ELF-1 (cell line): Measurements from ENCODE around the gene PLET1.
A peak's percentile ranks its signal among the peaks of the same experiment; 100 is the strongest.

Experiments used
- DNase-seq: peaks from one replicate; pipeline ENCODE4 v3.0.0-alpha.2; 2016; ENCODE audit warnings: low read depth, low spot score

PLET1 gene, protein sequence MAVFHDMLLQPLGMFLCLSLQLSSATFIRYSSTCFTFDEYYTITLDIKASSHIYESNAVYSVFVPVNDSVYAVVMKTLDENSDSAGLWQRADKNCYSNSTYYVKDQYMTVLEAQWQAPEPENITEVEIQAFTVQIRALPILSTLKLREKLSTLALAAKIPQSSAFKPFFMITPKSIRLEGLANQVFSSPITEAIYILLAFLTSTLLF

DNA sequence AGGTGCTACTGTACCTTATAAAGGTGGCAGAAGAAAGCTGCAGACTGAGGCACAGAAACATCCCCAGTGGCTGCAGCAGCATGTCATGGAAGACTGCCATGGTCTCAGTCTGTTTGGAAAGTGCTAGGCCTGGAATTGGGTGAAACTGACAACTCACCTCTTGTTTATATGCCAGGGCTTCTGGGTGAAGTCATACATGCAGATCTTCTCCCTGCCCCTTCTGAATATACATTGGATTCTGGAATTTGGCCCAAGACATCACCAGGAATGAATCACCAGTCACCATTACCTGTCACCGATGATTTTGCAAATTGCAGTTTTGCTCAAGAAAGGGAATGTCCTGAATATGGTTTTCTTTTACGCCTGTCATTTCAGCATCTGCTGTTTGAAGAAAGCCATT, at the start of gene PLET1:
Gene PLET1, minus strand, starts transcription at position 371 of the 400 bp plus-strand sequence. Its CDS starts 271 bp downstream, at position 100.
- DNase-seq = no peak

DNA sequence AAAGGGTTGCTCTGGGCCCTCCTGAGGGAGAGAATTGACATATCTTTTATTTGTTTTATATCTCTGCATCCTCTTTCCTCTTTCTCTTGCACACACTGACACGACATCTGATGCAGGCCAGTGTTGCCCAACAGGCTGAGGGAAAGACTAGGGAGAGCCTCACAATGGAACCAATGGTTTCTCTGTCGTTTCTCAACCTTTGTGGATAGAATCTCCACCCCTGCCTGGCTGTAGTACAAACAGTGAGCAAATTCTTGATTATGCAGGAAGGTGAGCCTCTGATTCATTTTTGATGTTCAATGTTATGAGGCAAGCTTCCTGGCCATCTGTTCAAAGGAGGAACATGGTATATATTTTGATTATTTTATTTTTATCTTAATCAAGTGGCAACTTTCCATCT, 49.8 kb upstream of the PLET1 start:
- no peak for DNase-seq

DNA sequence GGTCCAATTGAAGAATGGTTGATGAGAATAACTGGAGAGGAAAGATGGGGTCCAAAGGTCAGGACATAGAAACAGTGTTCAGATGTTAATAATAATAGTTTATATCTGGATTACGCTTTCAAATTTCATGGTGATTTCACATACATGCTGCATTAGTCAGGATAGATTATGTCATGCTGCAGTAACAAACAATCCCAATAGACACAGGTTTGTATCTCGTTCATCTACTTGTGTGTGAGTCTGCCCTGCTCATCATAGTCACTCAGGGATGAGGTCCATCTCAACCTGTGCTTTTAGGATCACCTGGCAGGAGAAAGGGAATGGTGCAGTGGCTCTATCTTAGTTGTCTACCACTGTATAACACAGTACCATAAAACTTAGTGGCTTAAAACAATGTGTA, 48.0 kb upstream of the PLET1 start:
- no peak for DNase-seq

DNA sequence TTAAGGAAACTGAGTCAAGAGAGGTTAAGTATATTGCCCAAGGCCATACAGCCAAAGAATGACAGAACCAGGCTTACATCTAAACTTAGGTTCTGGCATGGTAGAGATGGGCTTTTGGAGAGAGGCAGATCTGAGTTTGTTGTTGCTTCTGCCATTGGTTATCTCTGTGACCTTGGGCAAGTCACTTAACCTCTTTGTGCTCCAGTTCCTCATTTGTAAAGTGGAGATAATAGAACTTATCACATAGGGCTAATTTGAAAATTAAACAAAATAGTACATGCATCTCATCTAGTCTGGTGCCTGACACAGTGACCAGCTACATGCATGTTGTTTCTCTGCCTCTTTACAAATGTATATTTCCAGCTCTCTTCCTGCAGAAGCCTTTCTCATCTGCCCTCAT, 47.0 kb upstream of the PLET1 start:
- DNase-seq = no peak

DNA sequence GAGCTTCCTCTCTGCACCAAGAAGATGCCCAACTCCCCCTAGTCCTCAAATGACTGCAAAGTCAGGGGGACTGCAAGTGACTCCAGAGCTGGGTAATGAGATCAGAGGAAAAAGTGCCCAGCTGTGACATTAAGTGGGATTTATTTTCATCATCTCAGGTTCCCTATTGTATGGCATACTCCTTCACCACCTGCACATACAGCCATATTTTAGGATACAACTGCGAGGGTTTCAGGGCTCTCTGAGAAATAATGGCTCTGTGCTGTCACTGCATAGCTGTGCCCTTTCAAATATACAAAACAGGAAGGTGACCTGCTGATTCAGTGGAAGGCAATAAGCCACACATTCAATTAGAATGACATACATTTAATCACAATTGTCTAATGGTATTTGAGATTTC, 45.6 kb upstream of the PLET1 start:
- DNase-seq = no peak

DNA sequence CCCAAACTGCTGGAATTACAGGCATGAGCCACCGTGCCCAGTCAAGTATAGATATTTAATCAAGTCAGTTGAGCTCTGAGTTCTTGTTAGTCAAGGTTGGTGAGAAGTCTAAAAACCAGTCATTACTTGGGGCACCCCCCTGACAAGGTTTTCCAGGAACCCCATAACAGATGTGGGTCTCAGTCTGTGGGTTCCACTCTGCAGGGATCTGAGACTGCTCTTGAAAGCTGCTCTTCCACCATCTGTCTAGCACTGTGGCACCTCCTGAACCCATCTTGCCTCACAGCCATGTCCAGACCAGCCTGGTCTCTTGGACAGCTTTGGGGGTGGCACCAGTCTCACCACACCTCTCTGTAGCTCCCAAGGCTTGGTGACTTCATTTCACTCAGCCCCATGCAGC, 44.3 kb upstream of the PLET1 start:
- DNase-seq = no peak

DNA sequence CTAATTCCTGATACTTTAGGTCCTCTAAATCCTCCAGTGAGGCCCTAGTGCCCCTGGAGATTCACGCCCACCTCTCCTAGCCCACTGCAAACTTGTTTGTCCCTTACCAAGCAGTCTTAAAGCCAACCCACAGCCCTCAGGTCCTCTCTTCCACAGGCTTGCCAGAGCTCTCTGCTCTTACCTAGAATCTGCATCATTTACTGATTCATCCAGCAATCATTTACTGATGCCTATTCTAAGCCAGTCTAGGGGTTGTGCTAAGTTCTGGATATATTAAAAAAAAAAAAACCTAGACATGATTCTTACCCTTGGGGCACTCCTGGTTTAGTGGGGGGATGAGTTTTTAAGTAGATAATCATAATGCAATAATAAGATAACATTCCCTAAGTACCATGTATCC, 43.0 kb upstream of the PLET1 start:
- no peak for DNase-seq

DNA sequence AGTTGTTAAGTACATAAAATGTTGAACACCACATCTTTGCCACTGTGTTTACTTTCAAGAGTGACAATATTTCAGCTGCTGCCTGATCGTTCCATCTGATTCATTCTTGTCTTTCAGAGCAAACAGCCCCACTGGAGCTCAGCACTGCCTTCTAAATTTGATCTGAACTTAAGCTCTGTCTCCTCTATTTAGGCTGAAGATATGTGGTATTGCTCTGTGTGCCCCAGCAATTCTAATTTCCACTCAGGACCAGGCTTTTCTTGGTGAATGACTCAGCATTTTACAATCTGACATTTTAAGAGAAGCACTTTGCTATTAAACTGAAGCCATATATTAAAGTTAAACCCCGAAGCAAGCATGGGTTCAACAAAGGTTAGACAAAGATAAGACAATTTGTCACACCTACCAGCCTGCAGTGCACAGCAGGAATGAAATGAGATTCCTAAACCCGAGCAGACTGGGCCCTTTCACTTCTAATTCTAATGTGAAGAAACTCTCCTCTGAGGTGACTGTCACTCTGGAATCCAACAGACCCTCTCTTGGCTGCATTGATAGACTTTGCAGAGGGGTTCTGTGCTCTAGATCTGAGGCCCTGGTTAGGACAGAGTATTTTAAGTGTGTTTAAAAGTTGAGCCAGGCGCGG, 41.7 kb upstream of the PLET1 start:
- DNase-seq = peak; percentile 34

DNA sequence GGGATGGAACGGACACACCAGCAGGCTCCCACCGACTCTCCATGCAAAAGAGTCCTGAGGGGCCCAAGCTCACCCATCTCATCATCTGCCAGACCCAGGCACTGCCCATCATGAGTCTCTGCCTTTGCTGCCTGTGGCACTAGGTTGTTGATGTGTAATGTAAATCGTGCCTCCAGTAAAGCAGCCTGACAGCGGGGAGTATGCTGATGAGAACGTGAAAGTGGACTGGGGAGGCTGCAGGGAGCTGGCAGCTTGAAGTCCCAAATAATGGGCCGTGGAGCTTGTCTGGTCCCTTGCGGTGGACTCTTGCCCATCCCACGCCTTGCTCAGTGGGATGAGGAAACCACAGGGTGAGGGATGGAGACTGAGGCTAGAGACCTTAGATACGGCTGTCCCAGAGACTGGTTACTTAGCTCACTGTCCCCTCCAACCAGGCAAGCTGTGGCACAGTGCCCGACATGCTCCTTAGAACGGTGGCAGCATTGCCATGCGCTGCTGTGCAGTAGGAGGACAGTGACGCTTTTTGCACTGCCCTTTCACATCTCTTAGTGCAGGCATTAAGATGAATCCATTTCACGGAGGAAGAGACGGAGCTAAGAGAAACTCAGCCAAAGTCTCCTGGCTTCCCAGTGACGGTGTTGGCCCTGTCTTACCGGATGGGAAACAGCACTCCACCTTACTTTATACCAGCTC, 39.6 kb upstream of the PLET1 start:
- no peak for DNase-seq

DNA sequence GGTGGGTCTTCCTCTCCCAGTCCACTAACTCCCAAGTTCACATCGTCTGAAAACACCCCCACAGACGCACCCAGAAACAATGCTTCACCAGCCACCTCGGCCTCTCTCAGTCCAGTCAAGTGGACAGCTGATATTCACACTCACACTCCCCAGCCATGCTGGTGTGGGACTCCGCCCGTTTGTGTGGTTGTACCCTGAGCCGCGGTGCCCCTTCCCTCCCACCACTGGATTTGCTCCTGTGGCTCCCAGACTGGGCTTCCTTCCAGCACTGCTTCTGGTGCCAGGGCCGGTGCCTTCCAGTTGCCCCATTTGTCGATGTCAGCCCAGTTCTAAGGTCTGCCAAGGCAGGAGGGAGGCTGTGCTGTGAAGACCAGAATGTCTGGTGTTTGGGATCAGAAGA, 37.9 kb upstream of the PLET1 start:
- no peak for DNase-seq

DNA sequence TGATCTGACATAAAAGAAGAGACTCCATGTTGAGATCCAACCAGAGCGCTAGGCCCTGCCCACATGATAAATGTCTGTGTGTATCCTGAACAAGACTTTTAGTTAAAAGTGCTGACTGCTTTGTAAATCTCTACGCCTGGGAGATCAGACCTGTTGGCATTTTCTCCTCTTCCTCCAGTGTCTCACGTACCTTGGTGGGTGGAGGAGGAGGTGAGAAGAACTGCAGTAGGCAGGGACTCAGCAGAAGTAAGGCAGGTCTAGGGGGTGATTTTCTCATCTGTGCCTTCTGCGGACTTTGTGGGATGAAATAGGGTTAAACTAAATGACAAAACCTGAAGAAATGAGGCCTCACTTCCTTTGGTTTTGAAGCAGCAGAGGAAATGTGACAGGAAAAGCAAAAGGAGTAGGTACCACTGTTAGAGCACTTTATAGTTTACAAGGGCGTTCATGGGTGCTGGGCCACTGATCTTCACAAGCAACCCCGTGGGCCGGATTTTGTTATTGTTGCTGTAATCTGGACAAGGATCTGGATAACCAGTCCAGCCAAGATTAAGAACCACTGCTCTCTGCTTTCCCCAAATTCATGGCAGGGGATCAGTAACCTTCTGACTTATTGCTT, 36.7 kb upstream of the PLET1 start:
- DNase-seq = no peak

DNA sequence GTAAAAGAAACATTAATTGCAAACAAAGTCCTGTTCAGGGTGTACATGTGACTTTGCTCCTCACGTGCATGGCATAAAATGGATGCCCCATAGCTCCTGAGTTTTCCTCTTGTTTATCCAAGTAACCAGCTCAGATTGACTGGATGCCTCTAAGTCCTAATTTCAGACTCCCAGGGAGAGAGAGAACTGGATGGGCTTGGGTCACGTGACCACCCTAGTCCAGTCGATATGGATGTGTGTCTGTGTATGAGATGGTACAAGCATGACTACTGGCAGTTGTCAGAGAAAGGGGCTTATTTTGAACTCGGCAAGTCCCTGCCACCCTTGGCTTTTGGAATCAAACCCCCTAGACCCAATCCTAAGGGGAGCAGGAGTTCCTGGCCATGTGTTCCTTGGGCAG, 35.4 kb upstream of the PLET1 start:
- DNase-seq = no peak

DNA sequence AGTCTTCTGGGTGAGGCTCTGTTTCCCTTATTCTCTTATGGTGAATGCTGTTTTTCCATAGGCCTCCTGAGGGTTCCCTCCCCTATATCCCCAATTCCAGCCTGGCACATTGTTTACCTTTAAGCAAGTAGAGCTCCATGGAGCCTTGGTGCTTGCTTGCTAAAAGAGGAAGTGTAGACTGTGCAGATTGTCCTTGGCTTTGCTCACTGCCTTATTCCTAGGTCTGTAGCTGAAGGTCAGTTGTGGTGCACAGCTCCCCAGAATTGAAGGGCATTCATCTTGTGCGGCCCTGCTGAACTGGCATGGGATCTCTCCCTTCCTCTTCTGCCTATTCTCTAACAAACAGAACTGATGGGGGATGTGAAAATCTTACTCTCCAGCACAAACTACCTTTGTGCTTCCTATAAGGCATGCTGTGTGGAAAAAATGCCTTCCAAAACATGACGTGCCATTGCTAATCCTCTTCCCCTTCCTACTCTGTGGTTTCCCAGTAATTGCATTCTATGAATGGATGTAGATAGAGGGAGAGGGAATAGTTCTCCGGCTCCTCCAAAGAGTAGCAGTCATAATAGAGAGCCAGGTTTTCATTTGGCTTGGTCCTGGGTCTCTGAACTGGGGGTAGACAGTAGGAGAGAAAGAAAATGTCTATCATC, 34.2 kb upstream of the PLET1 start:
- DNase-seq = no peak

DNA sequence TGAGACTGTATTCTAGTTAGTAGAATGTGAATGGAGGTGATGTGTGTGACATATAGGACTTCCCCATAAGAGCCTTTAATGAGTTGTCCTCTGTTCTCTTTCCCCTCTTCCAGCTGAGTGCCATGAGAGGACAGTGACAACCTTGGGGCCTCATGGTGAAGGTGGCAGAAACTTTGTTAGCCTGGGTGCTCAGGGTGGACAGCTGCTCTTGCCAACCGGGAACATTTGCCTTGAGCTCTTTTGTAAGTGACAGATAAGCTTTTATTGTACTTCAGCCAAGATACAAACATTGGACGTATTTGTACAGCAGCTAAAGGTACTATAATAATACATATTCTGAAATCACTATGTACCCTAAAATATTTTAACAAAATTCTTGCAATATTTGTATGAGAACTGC, 33.0 kb upstream of the PLET1 start:
- no peak for DNase-seq

DNA sequence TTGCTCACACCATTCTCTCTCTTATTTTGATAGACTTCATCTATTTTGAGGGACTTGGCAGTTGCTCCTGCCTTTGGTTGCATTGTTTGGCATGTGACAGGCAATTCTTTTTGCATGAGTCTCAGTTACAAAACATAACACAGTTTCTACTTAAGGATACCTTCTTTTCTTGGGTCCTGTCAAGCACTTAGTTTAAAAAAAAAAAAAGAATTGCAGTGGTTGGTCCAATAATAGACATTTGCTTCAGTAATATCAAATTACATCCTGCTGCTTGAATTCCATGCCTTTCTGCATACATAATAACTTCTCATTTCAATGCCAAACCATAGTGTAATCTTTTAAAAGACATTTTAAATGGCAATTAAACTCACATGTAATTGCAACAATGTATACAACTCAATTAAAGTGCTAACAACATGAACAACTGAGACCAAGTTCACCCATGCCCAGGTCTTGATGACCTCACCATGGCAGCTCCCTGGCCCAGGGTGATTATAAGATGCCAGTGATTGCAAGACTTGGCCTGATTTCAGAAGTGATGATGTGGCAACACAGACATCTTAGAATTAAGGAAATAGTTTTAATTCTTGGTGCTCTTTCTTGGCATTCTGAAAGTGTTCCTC, 32.2 kb upstream of the PLET1 start:
- no peak for DNase-seq

DNA sequence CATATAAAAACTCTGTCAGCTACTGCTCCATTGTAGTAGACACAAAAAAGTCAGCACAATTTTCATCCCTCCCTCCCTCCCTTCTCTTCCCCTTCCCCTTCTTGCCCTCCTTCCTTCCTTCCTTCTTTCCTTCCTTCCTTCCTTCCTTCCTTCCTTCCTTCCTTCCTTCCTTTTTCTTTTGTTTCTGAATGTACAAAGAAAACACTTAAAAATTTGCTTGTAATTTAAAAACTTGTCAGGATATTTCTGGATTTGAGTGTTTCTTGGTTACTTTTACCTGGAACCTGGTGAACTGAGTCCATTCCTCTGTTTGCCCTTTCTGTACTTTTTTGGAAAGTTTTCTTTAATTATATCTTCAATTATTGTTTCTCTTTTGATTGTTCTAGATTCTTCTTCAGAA, 31.5 kb upstream of the PLET1 start:
- DNase-seq = no peak

DNA sequence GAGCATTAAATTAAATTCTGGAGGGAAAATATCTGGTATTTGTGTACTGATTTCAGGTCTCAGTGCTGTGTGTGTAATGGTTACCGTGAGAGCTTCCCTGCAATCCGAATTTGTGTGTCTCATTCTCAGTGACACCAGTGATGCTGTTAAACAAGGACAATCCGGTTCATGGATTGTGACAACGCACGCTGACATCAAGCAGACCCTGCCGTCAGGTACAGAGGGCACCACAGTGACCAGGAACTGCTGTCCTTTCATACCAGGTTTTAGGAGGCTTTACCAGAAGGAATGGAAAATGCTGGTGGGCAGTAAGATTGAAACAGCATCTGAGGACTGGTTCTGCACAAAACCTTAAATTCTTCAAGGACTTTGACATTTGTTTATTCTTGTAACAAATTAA, 30.5 kb upstream of the PLET1 start:
- DNase-seq = no peak

DNA sequence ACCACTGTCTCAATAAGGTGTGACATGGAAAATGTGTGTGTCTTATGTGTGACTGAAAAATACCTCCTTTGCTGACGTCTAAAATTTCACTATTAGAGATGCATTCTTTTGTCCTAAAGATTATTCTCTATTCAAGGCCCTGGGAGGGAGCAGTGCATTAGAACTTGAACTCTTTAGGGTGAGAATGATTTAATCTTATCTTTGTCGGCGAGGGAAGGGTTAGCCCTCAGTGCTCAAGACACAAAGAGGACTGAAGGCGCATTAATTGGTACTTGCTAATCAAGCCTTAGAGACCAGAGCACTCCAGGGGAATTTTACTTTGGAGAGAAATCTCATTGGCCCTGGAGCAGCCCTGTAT, 29.8 kb upstream of the PLET1 start:
- no peak for DNase-seq

DNA sequence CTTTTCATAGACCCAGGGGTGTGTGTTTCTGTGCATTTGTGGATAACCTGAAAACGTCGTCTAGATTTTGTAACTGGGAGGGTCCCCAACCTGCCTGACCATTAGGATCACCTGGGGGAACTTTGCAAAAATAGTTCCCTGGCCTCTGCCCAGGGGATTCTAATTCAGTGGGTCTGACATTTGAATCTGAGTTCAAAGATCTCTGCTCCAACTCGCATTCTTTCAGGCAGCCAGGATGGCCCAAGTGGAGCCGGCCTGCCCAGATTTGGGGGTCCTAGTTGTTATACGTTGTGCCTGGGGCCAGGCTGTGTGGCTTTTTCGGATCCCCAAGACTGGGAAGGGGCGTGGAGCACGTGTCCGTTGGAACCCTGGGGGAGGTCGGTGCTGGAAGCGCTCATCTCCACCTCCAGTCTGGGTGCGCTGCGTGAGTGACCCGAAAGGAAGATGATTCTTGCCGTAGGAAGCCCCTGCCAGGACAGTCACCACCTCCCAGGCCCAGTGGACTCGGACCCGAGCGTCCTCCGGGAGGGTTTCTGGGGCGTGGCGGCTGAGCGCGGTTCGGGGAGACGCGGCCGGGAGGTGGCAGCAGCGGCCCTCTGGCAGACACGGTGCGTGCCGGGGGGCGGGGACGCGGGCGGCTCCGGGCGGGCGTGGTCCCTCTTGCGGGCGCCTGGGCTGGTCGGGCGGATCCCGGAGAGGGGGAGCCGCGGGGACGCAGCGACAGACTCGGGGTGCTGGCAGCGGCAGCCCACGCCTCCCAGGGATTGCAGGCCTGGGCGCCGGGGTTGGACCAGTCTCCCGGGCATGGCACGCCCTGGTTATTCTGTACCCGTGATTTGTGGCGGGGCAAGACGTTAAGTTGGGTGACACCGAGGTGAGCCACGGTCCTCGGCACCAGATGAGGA, 29.2 kb upstream of the PLET1 start:
- peak; percentile 73 for DNase-seq

DNA sequence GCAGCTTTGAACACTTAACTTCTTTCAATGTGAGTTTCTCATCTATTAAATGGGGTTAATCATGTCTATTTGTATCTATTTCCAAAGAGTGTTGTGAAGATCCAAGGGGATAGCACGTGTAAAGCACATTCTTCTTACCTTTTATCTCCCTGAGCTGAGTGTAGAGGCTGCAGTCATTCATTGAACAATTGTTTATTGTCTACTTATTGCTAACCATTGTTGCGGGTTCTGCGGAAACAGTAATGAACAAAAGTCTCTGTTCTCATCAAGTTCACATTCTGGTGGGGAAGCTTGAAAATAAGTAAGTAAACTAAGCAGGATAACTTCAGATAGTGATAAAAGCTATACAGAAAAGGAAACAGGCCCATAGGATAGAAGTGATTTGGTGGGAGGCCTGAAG, 27.4 kb upstream of the PLET1 start:
- DNase-seq = no peak

DNA sequence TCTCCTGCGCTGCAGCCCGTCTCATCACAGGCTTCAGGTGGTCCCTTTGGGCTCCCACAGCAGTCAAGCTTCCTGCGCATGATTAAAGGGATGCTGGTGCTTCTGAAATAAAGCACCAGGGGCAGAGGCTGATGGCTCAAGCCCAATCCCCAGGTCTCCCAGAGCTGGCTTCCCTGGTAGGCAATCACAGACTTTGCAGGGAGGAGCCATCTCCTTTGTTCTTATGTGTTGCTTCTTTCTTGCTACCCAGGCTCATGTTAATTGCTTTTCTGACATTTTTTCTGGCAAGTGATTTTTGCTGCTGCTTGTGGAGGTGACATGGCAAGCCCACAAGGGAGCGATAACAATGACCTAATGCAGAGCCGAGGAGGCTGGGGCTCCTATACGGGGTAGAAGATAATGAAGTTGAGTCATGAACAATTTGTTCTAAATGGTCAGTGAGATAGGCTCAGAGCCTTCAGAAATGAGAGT, 25.2 kb upstream of the PLET1 start:
- DNase-seq = no peak
